ENCODE results near the gene ARHGAP26. TPM values are rescaled to one million over a fixed set of nuclear protein-coding genes. Genes with fewer than 3 reads are reported as not detected.

ARHGAP26 gene
- total RNA-seq, 4 donors from 2014 or later = 28.2 to 52.3 (median 37.9) TPM

- TF ChIP-seq POLR2A (IDR thresholded peaks at IDR 0.05) (no peak), CTCF (IDR thresholded peaks at IDR 0.05) (no peak)
- H3K36me3 ChIP-seq = no peaks in the 10 kb centered on the region
- intact Hi-C loops (cut with DNase I) = no loop called here
- H3K9me3 ChIP-seq = no peaks in the 10 kb centered on the region
- no peak overlapping the region for H3K4me3 ChIP-seq (replicated peaks in 1 of 3)
- WGBS, 2 donors = 94 to 97% methylated on average over 12 of the region's 12 CpGs
- H3K27me3 ChIP-seq = no peaks in the 10 kb centered on the region
- no peak for DNase-seq
- H3K27ac ChIP-seq = no peak overlapping the region
- H3K4me1 ChIP-seq = no peaks in the 10 kb centered on the region
Observed at GRCh38 chr5:143258559-143259253, 488.5 kb downstream of the ARHGAP26 start.

- Histone ChIP-seq H3K9me3 (no peaks in the 10 kb centered on the region), H3K27me3 (no peaks in the 10 kb centered on the region), H3K27ac (no peak overlapping the region), H3K36me3 (no peaks in the 10 kb centered on the region), H3K4me3 (replicated peaks in 1 of 3) (no peak overlapping the region), H3K4me1 (no peaks in the 10 kb centered on the region)
- 78 to 97% methylated on average over 3 to 7 of the region's 7 CpGs for WGBS, 2 donors
- TF ChIP-seq CTCF (IDR thresholded peaks at IDR 0.05) (no peak), POLR2A (IDR thresholded peaks at IDR 0.05) (no peak)
- DNase-seq = no peak
- intact Hi-C loops (cut with DNase I) = no loop called here
Observed at GRCh38 chr5:143259254-143259605, 489.1 kb downstream of the ARHGAP26 start.

- Histone ChIP-seq H3K27ac (no peak overlapping the region), H3K4me1 (no peaks in the 10 kb centered on the region), H3K4me3 (replicated peaks in 1 of 3) (no peak overlapping the region), H3K27me3 (no peaks in the 10 kb centered on the region), H3K9me3 (no peaks in the 10 kb centered on the region), H3K36me3 (no peaks in the 10 kb centered on the region)
- intact Hi-C loops (cut with DNase I) = no loop called here
- TF ChIP-seq POLR2A (IDR thresholded peaks at IDR 0.05) = no peak
- no peak for TF ChIP-seq CTCF (IDR thresholded peaks at IDR 0.05)
- 94 to 96% methylated on average over 7 of the region's 7 CpGs for WGBS, 2 donors
- no peak for DNase-seq
Observed at GRCh38 chr5:143261748-143262392, 491.7 kb downstream of the ARHGAP26 start.

GRCh38 chr5:143262393-143263174, 492.4 kb downstream of the ARHGAP26 start:
- Histone ChIP-seq H3K27ac (no peak overlapping the region), H3K9me3 (no peaks in the 10 kb centered on the region), H3K36me3 (no peaks in the 10 kb centered on the region), H3K4me1 (no peaks in the 10 kb centered on the region), H3K4me3 (replicated peaks in 1 of 3) (no peak overlapping the region), H3K27me3 (no peaks in the 10 kb centered on the region)
- intact Hi-C loops (cut with DNase I) = no loop called here
- WGBS, 2 donors = 92 to 100% methylated on average over 1 of the region's 1 CpG
- DNase-seq = no peak
- TF ChIP-seq CTCF (IDR thresholded peaks at IDR 0.05) (no peak), POLR2A (IDR thresholded peaks at IDR 0.05) (no peak)
